GM19239 (cell line): ENCODE data around the gene PPFIA1.

Experiments
- DNase-seq: peaks from one replicate; pipeline ENCODE4 v3.0.0; 2011; ENCODE audit warnings: low spot score; ENCODE audit not compliant: insufficient read length
- FAIRE-seq: peaks from 2 replicates; lab custom pipeline; 2011; peaks lifted over from hg19 to GRCh38; lab: Jason Lieb, UNC

The PPFIA1 gene

DNA sequence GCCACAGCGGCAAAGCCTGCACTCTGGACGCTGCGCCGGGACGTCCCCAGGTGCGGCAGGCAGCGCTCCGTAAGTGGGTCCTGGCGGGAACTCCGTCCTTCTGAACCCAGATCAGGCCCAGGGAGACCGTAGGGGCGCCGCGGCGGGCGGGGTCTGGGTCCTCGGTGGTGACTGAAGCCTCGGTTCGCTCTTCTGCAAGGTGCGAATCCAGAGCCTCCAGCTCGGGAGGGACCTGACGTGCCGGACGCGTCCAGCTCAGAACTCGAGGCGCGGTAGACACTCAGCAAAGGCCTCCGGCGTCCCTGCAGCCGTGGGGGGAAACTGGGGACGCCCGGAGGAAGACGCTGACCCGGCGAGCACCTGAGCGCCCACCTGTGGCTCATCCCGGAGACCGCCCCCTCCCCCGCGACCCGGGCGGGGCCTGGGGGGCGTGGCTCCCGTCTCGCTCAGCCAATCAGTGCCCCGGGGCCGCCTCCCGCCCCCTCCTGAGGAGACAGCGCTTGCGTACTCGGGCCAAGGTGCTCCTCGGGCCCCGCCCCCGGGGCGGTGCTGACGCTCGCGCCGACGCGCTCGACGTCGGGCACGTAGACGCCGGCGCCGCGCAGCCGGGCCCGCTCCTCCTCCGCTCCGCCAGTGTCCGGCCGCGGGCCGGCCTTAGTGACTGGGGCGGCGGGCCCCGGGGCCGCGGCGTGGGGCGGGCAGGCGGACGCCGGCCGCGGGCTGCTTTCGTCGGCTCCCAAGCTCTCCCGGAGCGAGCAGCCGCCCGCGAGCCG, at the start of gene PPFIA1:
PPFIA1 (plus strand) TSS at position 587 of the 773 bp plus-strand sequence. CDS start 1,483 bp downstream, outside the sequence.
- FAIRE-seq (peak; percentile 55), DNase-seq (peak; percentile 93)

DNA sequence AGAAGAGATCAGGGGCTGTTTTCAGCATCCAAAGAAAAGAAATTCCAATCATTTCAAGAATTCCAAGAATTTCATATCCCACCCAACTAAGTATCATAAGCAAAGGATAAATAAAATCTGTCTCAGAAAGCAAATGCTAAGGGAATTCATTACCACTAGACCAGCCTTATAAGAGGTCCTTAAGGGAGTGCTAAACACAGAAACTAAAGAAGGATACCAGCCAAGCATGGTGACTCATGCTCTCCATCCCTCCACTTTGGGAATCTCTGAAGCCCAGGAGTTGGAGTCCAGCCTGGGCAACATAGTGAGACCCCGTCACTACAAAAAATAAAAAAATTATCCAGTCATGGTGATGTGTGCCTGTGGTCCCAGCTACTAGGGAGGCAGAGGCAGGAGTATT, 49.6 kb upstream of the PPFIA1 start:
- DNase-seq (no peak), FAIRE-seq (no peak)

DNA sequence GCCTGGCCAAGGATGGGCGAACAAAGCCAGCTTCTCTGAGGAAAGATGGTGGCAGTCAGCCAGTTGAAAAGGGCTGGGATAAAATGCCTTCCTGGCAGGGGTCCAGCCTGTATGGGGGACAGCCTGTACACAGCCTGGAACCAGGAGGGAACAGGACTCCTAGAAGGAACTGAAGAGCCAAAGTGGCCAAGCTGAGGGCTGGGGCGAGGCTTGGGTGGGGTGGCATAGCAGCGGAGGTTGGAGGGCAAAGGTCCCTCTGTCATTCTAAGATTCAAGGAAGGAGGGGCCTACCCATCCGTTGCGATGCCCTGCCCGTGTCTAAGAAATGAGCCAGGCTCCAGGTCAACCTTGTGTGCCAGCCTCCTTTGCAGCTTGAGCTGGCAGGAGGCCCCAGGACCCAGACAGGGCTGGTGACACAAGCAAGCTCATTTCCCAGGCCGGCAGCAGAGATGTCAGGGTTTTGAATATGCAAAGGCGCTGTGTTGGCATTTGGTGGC, 44.8 kb upstream of the PPFIA1 start:
- no peak for FAIRE-seq

DNA sequence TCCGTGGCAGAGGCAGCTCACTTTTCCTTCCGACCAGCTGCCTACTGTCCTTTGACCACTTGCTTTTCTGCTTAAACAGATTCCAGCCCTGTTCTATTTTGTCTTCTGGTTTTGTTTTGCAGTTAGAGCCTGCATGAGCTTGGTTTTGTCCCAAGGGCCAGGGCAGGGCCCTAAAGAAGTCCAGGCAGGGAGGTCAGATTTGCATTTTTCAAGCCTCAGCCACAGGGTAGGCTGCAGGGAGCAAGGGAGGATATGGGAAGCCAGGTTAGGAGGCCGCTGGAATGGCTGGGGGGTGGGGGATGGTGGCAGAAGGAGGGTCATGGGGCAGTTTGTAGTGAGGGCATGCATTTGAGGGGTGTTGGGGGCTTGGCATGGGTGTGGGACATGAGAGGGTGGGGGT, 44.3 kb upstream of the PPFIA1 start:
- FAIRE-seq (no peak), DNase-seq (no peak)

More for the DNA sequence above, 44.8 kb upstream of the PPFIA1 start:
- DNase-seq: no peak

DNA sequence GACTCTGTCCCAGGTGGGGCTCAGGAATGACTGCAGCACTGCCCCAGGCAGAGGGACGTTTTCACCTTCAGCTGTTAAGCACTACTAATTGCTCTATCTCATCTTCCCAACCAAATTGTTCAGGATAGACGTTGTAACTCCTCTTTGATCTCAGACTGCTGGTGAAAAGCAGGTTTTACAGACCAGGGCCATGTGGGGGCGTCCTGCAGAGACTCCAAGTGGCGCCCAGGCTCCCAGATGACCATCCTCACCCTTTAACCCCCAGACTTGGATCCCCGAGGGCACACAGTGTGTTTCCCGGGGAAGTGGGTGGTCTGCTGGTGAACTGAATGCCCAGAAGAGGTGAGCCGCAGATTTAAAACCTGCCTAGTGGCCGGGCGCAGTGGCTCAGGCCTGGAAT, 43.5 kb upstream of the PPFIA1 start:
- FAIRE-seq: no peak
- DNase-seq: no peak

DNA sequence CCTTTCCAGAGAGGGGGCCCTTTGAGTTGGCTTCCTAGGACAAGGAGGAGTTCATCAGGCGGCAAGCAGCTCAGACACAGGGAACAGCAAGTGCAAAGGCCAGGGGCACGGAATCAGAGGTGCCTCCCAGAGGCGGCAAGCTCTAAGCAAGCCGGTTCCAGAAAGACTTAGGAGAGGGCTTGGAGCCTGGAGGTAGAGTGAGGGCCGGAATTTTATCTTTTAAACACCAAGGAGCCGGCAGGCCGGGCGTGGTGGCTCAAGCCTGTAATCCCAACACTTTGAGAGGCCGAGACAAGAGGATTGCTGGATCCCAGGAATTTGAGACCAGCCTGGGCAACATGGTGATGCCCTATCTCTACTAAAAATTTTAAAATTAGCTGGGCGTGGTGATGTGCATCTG, 40.8 kb upstream of the PPFIA1 start:
- FAIRE-seq (no peak), DNase-seq (no peak)

DNA sequence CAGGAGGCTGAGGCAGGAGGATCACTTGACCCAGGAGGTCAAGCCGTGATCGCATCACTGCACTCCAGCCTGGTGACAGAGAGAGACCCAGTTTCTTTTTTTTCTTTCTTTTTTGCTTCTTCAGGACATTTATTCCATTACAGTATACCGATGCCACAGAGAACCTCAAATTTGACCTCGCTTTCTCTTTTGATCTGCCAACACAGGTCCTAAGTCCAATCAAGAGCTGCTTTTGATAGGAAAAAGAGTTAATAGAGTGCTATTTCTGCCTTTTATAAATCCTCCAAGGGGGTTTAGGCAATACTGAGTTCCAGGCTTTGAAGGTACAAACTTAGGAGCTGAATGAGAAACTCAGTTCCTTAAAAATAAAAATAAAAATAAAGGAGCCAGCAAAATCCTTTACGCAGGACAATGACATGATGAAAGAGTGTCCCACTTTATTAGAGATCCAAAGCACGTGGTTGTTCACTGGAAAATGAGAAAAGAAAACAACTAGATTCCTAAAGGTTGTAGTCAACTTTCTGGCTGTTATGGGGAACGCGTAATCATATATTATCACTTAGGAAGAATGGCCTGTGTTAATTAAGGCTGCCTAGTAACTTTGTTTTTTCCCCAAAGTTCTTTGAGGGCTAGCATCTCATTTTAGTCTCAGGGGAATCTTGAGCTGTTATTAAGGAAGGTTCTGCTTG, 40.2 kb upstream of the PPFIA1 start:
- FAIRE-seq (no peak), DNase-seq (no peak)

DNA sequence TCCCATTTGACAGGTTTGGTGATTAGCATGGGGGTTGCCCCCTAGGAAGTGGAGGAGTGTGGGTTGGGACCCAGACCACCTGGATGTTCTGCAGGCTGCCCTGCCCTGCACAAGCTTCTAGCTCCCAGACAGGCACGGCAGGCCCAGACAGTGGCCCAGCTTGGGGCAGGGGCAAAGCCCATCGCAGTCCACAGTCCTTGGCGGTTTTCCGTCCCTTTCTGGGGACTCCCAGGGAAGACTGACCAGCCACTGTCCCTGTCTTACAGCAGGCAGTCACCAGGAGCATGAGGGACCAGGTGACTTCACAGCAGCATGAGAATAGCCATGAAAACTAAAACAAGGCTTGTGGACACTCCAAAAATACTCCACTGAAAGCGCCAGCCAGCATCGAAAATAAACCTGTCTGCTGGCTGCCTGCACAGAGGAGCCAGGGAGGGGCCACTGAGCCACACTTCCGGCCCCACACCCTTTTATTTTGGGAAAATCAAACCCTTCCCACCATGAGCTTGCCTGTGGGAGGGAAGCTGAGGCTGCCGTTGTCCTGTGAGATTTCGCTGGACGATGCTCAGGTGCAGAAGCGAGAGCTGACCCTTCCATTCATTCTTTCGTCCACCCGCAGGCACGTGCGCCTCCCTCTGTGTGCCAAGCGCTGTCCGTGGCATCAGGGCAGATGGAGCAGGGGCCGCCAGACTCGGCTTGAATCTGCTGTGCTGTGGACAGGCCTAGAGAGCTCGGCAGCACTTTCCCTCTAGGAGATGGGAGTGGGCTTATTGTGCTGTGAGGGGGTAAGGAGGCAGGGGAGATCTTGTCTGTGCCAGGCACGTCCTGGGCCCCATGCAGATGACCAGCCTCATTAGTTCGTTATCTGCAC, 39.4 kb upstream of the PPFIA1 start:
- no peak for FAIRE-seq
- no peak for DNase-seq

DNA sequence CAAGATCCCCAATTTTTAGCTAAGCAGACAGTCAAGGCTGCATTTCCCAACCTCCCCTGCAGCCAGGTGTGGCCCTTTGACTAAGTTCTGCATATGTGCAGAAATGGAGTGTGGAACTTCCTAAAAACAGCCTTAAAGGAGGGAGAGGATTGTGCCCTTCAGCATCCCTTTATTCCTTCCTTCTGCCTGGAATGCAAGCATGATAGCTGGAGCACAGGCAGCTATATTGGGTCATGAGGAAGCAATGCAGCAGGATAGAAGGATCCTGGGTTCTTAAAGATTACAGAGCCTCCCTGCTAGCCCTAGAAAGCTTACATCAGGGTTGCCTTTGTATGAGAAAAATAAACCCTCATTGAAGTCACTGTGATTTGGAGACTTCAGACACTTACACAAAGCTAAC, 37.5 kb upstream of the PPFIA1 start:
- DNase-seq (no peak), FAIRE-seq (no peak)

DNA sequence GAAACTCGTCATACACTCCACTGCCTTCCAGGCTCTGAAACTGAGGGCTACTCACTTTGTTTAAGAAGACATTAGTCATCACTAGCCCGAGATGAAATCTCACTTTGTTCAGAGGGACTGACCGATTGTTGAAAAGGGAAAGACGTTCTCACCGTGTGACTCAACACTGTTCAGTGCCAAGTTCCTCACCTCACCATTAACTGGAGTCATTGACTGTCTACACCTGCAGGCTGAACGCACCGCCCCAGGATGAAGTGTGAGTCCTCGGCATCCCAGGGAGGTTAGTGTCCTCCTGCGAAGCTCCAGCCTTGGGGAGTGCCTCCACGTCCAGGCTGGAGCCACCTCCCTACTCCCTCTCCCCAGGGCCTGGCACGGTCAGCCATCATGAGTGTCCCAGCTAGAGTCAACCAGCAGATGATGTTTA, 37.0 kb upstream of the PPFIA1 start:
- DNase-seq: no peak
- no peak for FAIRE-seq

DNA sequence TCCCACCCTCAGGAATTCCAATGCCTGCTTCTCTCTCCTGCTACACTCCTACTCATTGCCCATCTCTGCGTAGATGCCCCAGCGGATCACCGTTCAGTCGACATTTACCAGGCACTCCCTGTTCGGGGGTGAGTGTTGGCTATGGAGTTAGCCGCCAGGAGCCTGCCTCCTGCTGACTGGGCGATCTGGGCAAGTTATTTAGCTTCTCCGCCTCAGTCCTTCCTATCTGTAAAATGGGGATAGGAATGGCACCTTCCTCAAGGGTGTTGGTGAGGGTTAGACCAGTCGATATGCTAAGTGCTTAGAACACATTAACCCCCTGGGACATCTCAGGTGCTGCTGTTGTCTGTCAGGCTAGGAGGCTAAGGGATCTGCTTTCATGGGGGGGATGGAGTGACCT, 36.5 kb upstream of the PPFIA1 start:
- DNase-seq: no peak
- no peak for FAIRE-seq

DNA sequence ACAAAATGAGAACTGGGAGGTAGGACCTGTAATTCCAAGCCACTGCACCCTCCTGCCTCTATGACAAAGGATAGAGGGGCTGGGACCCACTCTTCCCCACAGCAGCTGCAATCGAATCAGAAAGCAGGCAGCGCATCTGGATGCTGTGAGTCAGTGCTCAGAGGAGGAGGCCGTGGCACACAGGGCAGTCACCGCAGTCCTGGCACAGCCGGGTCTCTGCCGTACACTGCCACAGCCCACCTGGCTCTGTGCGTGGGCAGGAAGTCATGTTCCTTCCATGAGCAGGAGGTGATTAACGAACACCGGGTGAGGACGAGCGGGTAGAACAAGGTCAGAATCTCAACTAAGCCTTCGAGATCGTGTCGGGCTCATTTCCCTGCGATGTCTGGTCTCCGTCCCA, 30.2 kb upstream of the PPFIA1 start:
- FAIRE-seq: no peak
- no peak for DNase-seq

DNA sequence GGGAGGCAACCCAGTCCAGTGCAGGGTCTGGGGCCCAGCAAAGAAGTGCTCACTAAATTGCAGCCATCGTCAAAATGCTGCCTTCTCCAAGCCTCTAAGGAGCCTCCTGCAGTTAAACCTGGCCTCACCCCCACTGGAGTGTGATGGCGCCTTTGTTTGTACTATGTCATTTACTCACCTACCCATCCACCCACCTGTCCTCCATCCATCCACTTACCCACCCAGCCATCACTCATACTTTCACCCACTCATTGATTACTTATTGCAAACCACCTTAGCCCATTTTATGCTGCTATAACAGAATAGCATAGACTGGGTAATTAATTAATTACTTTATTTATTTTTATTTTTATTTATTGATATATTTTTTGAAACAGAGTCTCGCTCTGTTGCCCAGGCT, 28.8 kb upstream of the PPFIA1 start:
- FAIRE-seq (no peak), DNase-seq (no peak)

DNA sequence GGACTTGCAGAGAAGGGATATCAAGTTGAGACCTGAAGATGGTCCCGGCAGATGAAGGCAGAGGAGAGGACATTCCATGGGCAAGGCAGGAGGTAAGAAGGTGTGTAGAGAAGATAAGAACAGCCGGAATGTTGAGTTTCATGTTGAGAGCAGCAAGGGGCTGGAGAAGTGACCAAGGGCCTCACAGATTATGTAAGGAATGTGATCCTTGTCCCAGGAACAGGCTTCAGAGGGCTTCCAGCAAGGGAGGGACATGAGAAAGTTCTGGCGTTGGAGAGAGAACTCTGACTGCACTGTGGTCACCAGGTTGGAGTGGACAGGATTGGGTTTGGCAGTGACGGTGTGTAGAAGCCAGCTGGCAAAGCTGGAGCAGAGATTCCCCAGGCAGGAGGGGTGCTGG, 27.6 kb upstream of the PPFIA1 start:
- DNase-seq (no peak), FAIRE-seq (no peak)

DNA sequence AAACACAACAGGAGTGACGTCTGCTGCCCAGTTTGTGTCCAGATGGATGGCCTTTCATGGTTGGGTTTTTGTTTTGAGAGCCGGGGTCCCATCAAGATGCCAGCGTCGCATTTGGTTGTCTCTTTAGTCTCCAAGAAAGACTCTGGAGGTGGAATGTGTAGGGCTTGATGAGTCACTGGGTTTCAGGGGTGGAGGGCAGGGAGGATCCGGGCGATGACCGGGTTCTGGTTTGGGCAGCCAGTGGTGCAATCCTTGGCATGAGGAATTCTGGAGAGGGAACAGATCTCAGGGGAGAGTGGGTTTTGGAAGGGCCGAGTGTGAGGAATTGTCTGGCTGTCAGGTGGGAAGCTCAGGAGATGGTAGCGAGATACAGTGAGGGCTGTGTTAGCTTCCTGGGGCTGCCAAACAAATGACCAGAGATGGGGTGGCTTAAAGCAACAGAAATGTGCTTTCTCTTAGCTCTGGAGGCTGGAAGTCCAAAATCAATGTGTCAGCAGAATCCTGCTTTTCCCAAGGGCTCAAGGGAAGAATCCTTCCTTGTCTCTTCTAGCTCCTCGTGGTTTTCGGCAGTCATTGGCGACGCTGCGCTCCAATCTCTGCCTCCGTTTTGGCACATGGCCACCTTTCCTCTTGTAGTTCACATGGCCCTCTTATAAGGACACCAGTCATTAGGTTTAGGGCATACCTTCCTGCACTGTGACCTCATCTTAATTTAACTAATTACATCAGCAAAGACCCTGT, 26.4 kb upstream of the PPFIA1 start:
- DNase-seq: no peak
- no peak for FAIRE-seq

DNA sequence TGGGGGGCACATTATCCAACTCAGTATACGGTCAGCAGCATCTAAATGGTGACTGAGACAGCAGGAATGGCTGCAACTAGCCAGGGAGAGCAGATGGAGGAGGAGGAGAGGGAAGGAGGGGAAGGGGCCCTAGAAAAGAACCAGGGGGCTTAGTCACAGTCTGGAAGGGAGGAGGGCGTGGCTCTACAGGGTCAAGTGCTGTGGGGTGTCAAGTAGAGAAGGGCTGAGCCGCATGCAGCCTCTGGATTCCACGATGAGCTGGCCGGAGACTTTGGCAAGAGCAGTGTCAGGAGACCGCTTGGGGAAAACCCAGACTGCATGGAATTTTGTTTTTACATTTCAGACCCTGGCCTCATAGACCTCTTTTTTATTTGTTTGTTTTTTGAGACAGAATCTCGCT, 25.8 kb upstream of the PPFIA1 start:
- DNase-seq (no peak), FAIRE-seq (no peak)

DNA sequence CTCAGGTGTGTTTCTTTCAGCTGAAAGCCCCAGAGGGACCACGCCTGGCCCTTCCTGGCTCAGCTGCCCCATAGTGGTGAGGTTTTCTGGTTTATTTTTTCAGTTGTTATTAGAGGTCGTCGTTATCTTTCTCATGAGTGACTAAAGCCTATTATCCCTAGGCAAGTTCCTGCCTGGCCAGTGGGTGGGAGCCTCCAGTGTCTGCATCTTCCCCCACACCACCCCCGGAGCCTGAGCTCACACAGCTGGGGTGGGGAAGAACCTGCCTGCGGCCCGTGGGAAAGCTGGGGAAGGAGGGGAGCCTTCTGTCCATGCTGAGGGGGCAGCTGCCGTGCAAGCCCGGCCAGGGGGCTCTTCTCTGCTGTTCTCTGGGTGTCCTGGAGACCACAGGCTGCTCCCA, 24.3 kb upstream of the PPFIA1 start:
- DNase-seq: no peak
- FAIRE-seq: no peak

DNA sequence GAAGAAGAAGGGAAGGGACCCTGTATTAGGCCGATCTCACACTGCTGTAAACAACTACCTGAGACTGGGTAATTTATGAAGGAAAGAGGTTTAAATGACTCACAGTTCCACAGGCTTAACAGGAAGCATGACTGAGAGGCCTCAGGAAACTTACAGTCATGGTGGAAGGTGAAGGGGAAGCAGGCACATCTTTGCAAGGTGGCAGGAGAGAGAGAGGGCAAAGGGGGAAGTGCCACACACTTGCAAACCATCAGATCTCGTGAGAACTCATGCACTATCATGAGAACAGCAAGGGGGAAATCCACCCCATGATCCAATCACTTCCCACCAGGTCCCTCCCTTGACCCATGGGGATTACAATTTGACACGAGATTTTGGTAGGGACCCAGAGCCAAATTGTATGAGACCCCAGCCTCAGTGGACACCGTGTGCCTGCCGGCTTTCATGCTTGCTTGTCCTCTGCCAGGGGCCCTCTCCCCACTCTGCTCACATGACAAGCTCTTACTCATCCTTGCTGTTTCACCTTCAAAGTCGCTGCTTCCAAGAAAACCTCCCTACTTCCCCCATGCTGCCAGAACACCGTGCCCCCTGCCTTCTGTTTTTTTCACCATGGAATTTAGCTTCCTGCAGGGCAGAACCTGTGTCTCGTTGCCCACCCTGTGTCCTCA, 23.3 kb upstream of the PPFIA1 start:
- DNase-seq (no peak), FAIRE-seq (no peak)

DNA sequence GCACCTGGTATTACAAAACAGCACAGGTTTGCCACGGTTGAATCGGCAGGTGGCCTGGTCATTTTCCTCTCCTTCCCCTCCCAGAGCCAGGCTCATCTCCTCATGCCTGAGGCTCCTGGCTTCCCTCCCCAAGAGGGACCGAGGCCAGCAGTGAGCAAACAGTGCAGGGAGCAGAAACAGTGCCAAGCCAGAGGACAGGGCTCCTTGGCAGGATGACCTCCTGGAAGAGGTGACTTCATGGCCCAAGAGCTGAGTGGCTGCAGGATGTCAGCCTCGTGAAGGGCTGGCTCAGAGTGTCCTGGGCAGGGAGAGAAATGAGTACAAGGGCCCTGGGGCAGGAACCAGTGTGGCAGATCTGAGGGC, 22.8 kb upstream of the PPFIA1 start:
- FAIRE-seq (no peak), DNase-seq (no peak)
